Left lung (tissue), 14 donors: ENCODE results near the gene OR52E4. TPM values are rescaled to one million over a fixed set of nuclear protein-coding genes. Genes with fewer than 3 reads are reported as not detected.

Source experiments
- ATAC-seq: fragments of 200-7000 bp; cut with Tn5 transposase; one replicate; pipeline ENCODE4 v1.9.1; 2020; ENCODE audit warnings: moderate library complexity
- DNase-seq, 4 donors: peaks; one replicate each; pipeline ENCODE4 v3.0.0-alpha.2; 2013 to 2020
- H3K27ac ChIP-seq, 2 donors: fragments of 200-600 bp; sonication (generic) in 1 of 2; one replicate each; pipeline versions ENCODE4 v1.5.0 to v1.8.0; 2020 to 2021
- H3K27me3 ChIP-seq, 2 donors: fragments of 200-600 bp; sonication (generic) in 1 of 2; one replicate each; pipeline versions ENCODE4 v1.5.0 to v1.8.0; 2020 to 2021
- H3K36me3 ChIP-seq, 2 donors: fragments of 200-600 bp; sonication (generic) in 1 of 2; one replicate each; pipeline versions ENCODE4 v1.5.0 to v1.8.0; 2020 to 2021
- H3K4me1 ChIP-seq, 2 donors: fragments of 200-600 bp; one replicate each; pipeline ENCODE4 v1.8.0; 2021
- H3K4me3 ChIP-seq, 2 donors: fragments of 200-600 bp; sonication (generic) in 1 of 2; one replicate each; pipeline versions ENCODE4 v1.5.0 to v1.8.0; 2020 to 2021; ENCODE audit warnings: mild to moderate bottlenecking in 1 of 2
- H3K9me3 ChIP-seq, 2 donors: fragments of 200-600 bp; sonication (generic) in 1 of 2; one replicate each; pipeline versions ENCODE4 v1.5.0 to v1.8.0; 2020 to 2021
- CTCF ChIP-seq, 2 donors: fragments of 200-600 bp; sonication (generic) in 1 of 2; IDR thresholded peaks; one replicate each; pipeline versions ENCODE4 v1.5.0 to v1.8.0; 2021; ENCODE audit warnings: antibody characterized with exemption in 2 of 2
- intact Hi-C, 2 donors: fragments of 100-400 bp; cut with DNase I; formaldehyde crosslinking; loops; one replicate each; pipeline versions ENCODE4 v1.11.2 to v1.14.2; 2022
- long read RNA-seq, 12 donors: library from polyadenylated mRNA in 2 of 12; unstranded in 2 of 12; transcript quantifications; one replicate each; pipeline ENCODE4 v2.0.0 and lab custom pipeline, GENCODE V29; 2019 to 2026
- polyA plus RNA-seq, 6 donors: library from polyadenylated mRNA; unstranded; fragments of 120-200 nt; gene quantifications; one replicate each; pipeline ENCODE4 v1.2.1, GENCODE V29; 2013; ENCODE audit not compliant: insufficient read length in 6 of 6
- total RNA-seq, 2 donors: library from RNA; stranded (reverse); fragmentation: NEBNext Ultra II Directional; extraction: Animal tissue kit (Norgen Biotek cat#: 25700); gene quantifications; one replicate each; pipeline ENCODE4 v1.2.1, GENCODE V29; 2021
- donor health status: DM: no; HTN: yes; CAD: no.
- donor health status: DM: no; HTN: no; CAD: no.

Gene OR52E4
- total RNA-seq (not detected), polyA plus RNA-seq (not detected)
- long read RNA-seq, donor 1, result 0 reads
- long read RNA-seq, donor 2, result 0 reads
- long read RNA-seq, donor 3, result 0 reads
- long read RNA-seq, donor 4, result 0 reads
- long read RNA-seq, donor 5, result 0 reads
- long read RNA-seq, donor 6, result 0 reads
- long read RNA-seq, donor 7, result 0 reads
- long read RNA-seq, donor 8, result 0 reads
- long read RNA-seq, donor 9, result 0 reads
- long read RNA-seq, donor 10, result 0 reads
- long read RNA-seq, donor 11, result 0 reads
- long read RNA-seq, donor 12, result 0 reads

- Histone ChIP-seq H3K36me3 (no peaks in the 10 kb centered on the region), H3K9me3 (no peaks in the 10 kb centered on the region), H3K4me3 (no peak within 1 kb of the TSS), H3K4me1 (no peaks in the 10 kb centered on the region), H3K27ac (no peak within 1 kb of the TSS), H3K27me3 (no peaks in the 10 kb centered on the region)
- intact Hi-C loops, result no loop called here
- no peak for ATAC-seq
- no peak for DNase-seq
- TF ChIP-seq CTCF (IDR thresholded peaks at IDR 0.05), result no peak
Measured at GRCh38 chr11:5880329-5880728, at the start of gene OR52E4. OR52E4 (plus strand) TSS chr11:5880629; CDS start chr11:5884293, 3,664 bp downstream.

GRCh38 chr11:5831196-5831829 lies 49.1 kb upstream of the OR52E4 start:
- H3K27ac ChIP-seq, result no peak overlapping the region
- intact Hi-C loops, result no loop called here
- DNase-seq (no peak), ATAC-seq (no peak)
- H3K4me3 ChIP-seq, result no peak overlapping the region
- H3K9me3 ChIP-seq, result peaks cover 0 to under 1% of the 10 kb centered on the region in 2 donors
- no peaks in the 10 kb centered on the region for H3K36me3 ChIP-seq
- no peaks in the 10 kb centered on the region for H3K27me3 ChIP-seq
- no peak for TF ChIP-seq CTCF (IDR thresholded peaks at IDR 0.05)
- no peaks in the 10 kb centered on the region for H3K4me1 ChIP-seq

GRCh38 chr11:5833446-5833845 lies 47.0 kb upstream of the OR52E4 start:
- Histone ChIP-seq H3K4me1 (no peaks in the 10 kb centered on the region), H3K36me3 (no peaks in the 10 kb centered on the region), H3K4me3 (no peak overlapping the region), H3K27ac (no peak overlapping the region), H3K27me3 (no peaks in the 10 kb centered on the region), H3K9me3 (no peaks in the 10 kb centered on the region)
- ATAC-seq (no peak), DNase-seq (no peak)
- TF ChIP-seq CTCF (IDR thresholded peaks at IDR 0.05), result no peak
- intact Hi-C loops, result no loop called here

GRCh38 chr11:5837695-5838094 lies 42.7 kb upstream of the OR52E4 start:
- H3K27ac ChIP-seq, result no peak overlapping the region
- ATAC-seq, result peak; percentile 84
- no peaks in the 10 kb centered on the region for H3K4me1 ChIP-seq
- TF ChIP-seq CTCF (IDR thresholded peaks at IDR 0.05), result no peak
- intact Hi-C loops, result no loop called here
- H3K27me3 ChIP-seq, result no peaks in the 10 kb centered on the region
- H3K9me3 ChIP-seq, result no peaks in the 10 kb centered on the region
- DNase-seq, result no peak
- H3K4me3 ChIP-seq, result no peak overlapping the region
- no peaks in the 10 kb centered on the region for H3K36me3 ChIP-seq

GRCh38 chr11:5841797-5842196 lies 38.6 kb upstream of the OR52E4 start, which contains the start of gene OR52E6:
OR52E6 (minus strand) TSS chr11:5841897; CDS start chr11:5841897, 0 bp downstream.
- no peaks in the 10 kb centered on the region for H3K36me3 ChIP-seq
- TF ChIP-seq CTCF (IDR thresholded peaks at IDR 0.05), result no peak
- no peaks in the 10 kb centered on the region for H3K4me1 ChIP-seq
- H3K27ac ChIP-seq, result no peak within 1 kb of the TSS
- no peaks in the 10 kb centered on the region for H3K27me3 ChIP-seq
- no peak for ATAC-seq
- DNase-seq, result no peak
- H3K9me3 ChIP-seq, result no peaks in the 10 kb centered on the region
- H3K4me3 ChIP-seq, result no peak within 1 kb of the TSS
- intact Hi-C loops, result no loop called here
